Keratinocyte (primary cell): ENCODE measurements around the gene SLC1A1. TPM values are rescaled to one million over a fixed set of nuclear protein-coding genes. Genes with fewer than 3 reads are reported as not detected.

Source experiments
- DNase-seq: peaks from one replicate; pipeline ENCODE4 v3.0.0-alpha.2; 2011; ENCODE audit warnings: low read depth, missing footprints, low spot score
- FAIRE-seq: peaks from 2 replicates; lab custom pipeline; 2011; peaks lifted over from hg19 to GRCh38; lab: Jason Lieb, UNC
- H2AFZ ChIP-seq: 2 replicates; pipeline ENCODE4 v1.6.0; 2012; ENCODE audit warnings: low read length, control low read depth, inconsistent platforms; ENCODE audit not compliant: control insufficient read depth
- H3K27ac ChIP-seq: 2 replicates; pipeline ENCODE4 v1.5.1; 2011; ENCODE audit warnings: low read length; ENCODE audit not compliant: control insufficient read depth, insufficient read depth
- H3K27me3 ChIP-seq: 3 replicates; pipeline ENCODE4 v1.6.0; 2011; ENCODE audit warnings: low read length; ENCODE audit not compliant: control insufficient read depth, insufficient read depth; ENCODE audit errors: extremely low read depth
- H3K36me3 ChIP-seq, 2 experiments: 2 replicates in 1 of 2; 3 replicates in 1 of 2; pipeline ENCODE4 v1.5.1; 2011; ENCODE audit warnings: low read length in 2 of 2, mild to moderate bottlenecking in 1 of 2; ENCODE audit not compliant: control insufficient read depth in 2 of 2, insufficient read depth in 2 of 2; ENCODE audit errors: extremely low read depth in 1 of 2
- H3K4me1 ChIP-seq: 3 replicates; pipeline ENCODE4 v1.5.1; 2011; ENCODE audit warnings: low read length; ENCODE audit not compliant: control insufficient read depth, insufficient read depth; ENCODE audit errors: extremely low read depth
- H3K4me2 ChIP-seq: 3 replicates; pipeline ENCODE4 v1.6.0; 2011; ENCODE audit warnings: low read depth, low read length; ENCODE audit not compliant: control insufficient read depth, insufficient read depth; ENCODE audit errors: extremely low read depth
- H3K4me3 ChIP-seq, 3 experiments: fragments of 200-600 bp in 1 of 3; sonication (generic) in 1 of 3; 2 replicates in 2 of 3; 3 replicates in 1 of 3; pipeline ENCODE4 v1.5.1; 2011 to 2016; ENCODE audit warnings: low read length in 3 of 3, mild to moderate bottlenecking in 3 of 3, control low read depth in 2 of 3, inconsistent platforms in 1 of 3, low read depth in 1 of 3, mixed read lengths in 1 of 3, mixed run types in 1 of 3, moderate library complexity in 1 of 3; ENCODE audit not compliant: control insufficient read depth in 2 of 3, insufficient read depth in 2 of 3; ENCODE audit errors: extremely low read depth in 1 of 3
- H3K79me2 ChIP-seq: 2 replicates; pipeline ENCODE4 v1.6.0; 2012; ENCODE audit warnings: low read length; ENCODE audit not compliant: control insufficient read depth, insufficient read depth
- H3K9ac ChIP-seq: 3 replicates; pipeline ENCODE4 v1.6.0; 2011; ENCODE audit warnings: low read length; ENCODE audit not compliant: control insufficient read depth, insufficient read depth; ENCODE audit errors: extremely low read depth
- H3K9me1 ChIP-seq: 3 replicates; pipeline ENCODE4 v1.6.0; 2011; ENCODE audit warnings: low read length; ENCODE audit not compliant: control insufficient read depth, insufficient read depth; ENCODE audit errors: extremely low read depth
- H3K9me3 ChIP-seq: 2 replicates; pipeline ENCODE4 v1.5.1; 2012; ENCODE audit warnings: low read depth, low read length; ENCODE audit not compliant: control insufficient read depth
- H4K20me1 ChIP-seq: 3 replicates; pipeline ENCODE4 v1.6.0; 2011; ENCODE audit warnings: low read length; ENCODE audit not compliant: control insufficient read depth, insufficient read depth; ENCODE audit errors: extremely low read depth
- EZH2 ChIP-seq: IDR thresholded peaks from one replicate; pipeline ENCODE4 v1.6.1; 2012; ENCODE audit warnings: inconsistent platforms, mild to moderate bottlenecking, low read length, moderate library complexity
- dilution Hi-C: fragments of 300-500 bp; cut with MboI; formaldehyde crosslinking; loops from one replicate; pipeline ENCODE4 v1.7.0; 2020; ENCODE audit warnings: low sequenced_read_pairs; ENCODE audit not compliant: extremely low pct_ligation_motif_present
- polyA plus RNA-seq, 5 experiments: library from polyadenylated mRNA; depleted of rRNA in 3 of 5; stranded (reverse) in 3 of 5; stranded (forward) in 1 of 5; unstranded in 1 of 5; fragments of >200 nt; gene quantifications; 1 replicate in 1 of 5; 2 replicates in 3 of 5; 3 replicates in 1 of 5; pipeline versions ENCODE4 v1.2.1 to v1.2.3, GENCODE V29; 2011 to 2012; ENCODE audit warnings: missing spikeins in 2 of 5, low read depth in 1 of 5, low replicate concordance in 1 of 5
- TF ChIP-seq, protein P1 (sequence below), 3 experiments: IDR thresholded peaks in 1 of 3; conservative IDR thresholded peaks in 1 of 3; optimal IDR thresholded peaks in 1 of 3; 2 replicates in 2 of 3; 3 replicates in 1 of 3; pipeline versions ENCODE3 to v1.5.1; 2011; ENCODE audit warnings: low read length in 3 of 3, mild to moderate bottlenecking in 3 of 3, moderate library complexity in 2 of 3, control low read depth in 1 of 3, inconsistent platforms in 1 of 3; ENCODE audit not compliant: insufficient read depth in 2 of 3; ENCODE audit errors: extremely low read depth in 1 of 3

SLC1A1 gene
- polyA plus RNA-seq, 1 donor (not counting 4 experiments of a cell fraction or from before 2014, with no cell fraction given) = 0.20 TPM

DNA sequence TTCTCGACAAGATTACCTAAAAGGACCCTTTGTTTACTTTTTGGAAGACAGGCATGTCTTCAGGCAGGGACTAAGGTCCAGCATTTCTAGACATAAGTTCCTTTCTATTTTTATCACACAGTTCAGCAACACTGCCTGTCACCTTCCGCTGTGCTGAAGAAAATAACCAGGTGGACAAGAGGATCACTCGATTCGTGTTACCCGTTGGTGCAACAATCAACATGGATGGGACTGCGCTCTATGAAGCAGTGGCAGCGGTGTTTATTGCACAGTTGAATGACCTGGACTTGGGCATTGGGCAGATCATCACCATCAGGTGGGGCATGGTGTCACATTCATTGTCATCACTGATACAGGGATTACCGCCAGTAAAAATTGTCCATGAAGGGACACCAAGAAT, 86.2 kb downstream of the SLC1A1 start:
- H3K79me2 ChIP-seq = no peaks in the 10 kb centered on the region
- H3K9me3 ChIP-seq = no peaks in the 10 kb centered on the region
- TF ChIP-seq EZH2 = no peak
- TF ChIP-seq, protein P1, sequence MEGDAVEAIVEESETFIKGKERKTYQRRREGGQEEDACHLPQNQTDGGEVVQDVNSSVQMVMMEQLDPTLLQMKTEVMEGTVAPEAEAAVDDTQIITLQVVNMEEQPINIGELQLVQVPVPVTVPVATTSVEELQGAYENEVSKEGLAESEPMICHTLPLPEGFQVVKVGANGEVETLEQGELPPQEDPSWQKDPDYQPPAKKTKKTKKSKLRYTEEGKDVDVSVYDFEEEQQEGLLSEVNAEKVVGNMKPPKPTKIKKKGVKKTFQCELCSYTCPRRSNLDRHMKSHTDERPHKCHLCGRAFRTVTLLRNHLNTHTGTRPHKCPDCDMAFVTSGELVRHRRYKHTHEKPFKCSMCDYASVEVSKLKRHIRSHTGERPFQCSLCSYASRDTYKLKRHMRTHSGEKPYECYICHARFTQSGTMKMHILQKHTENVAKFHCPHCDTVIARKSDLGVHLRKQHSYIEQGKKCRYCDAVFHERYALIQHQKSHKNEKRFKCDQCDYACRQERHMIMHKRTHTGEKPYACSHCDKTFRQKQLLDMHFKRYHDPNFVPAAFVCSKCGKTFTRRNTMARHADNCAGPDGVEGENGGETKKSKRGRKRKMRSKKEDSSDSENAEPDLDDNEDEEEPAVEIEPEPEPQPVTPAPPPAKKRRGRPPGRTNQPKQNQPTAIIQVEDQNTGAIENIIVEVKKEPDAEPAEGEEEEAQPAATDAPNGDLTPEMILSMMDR (optimal IDR thresholded peaks at IDR 0.05 in 1 of 3, IDR thresholded peaks at IDR 0.05 in 1 of 3, conservative IDR thresholded peaks at IDR 0.05 in 1 of 3; ENCODE audit: extremely low read depth in 1 of 3, insufficient read depth in 2 of 3, low read length in 3 of 3) = no peak
- FAIRE-seq (no peak), DNase-seq (no peak)
- no peak overlapping the region for H3K27ac ChIP-seq
- H3K4me2 ChIP-seq = no peak overlapping the region
- no peaks in the 10 kb centered on the region for H4K20me1 ChIP-seq
- no peaks in the 10 kb centered on the region for H3K36me3 ChIP-seq
- H3K9ac ChIP-seq = no peak overlapping the region
- no peak overlapping the region for H3K4me3 ChIP-seq
- H3K27me3 ChIP-seq = no peaks in the 10 kb centered on the region
- no peaks in the 10 kb centered on the region for H3K9me1 ChIP-seq
- H3K4me1 ChIP-seq = no peaks in the 10 kb centered on the region
- no peak overlapping the region for H2AFZ ChIP-seq
- dilution Hi-C loops = no loop called here

DNA sequence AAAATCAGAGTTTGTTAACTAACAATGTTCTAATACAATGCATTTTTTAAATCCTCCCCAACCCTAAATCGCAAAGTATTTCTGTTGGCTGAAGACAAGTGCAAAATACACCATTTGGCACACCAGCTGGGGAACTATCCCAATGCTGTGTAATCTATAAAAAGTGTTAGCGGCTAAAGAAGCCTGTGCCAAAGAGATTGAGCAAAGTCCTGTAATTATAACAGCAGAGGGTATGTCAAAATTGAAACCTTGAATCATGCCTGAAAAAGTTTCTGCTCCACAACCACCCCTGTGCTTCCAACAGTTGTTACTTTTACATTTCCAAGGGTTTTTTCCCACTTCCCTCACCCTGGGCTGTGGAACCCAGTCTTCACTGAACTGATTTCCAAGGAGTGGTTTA, 88.7 kb downstream of the SLC1A1 start:
- dilution Hi-C loops = no loop called here
- DNase-seq (no peak), FAIRE-seq (no peak)
- Histone ChIP-seq H3K79me2 (no peaks in the 10 kb centered on the region), H3K9me3 (no peaks in the 10 kb centered on the region), H3K4me2 (no peak overlapping the region), H3K4me1 (no peaks in the 10 kb centered on the region), H4K20me1 (no peaks in the 10 kb centered on the region), H3K4me3 (no peak overlapping the region), H3K36me3 (no peaks in the 10 kb centered on the region), H3K9ac (no peak overlapping the region), H3K27ac (no peak overlapping the region), H3K9me1 (no peaks in the 10 kb centered on the region), H2AFZ (no peak overlapping the region), H3K27me3 (no peaks in the 10 kb centered on the region)
- TF ChIP-seq, protein P1 (optimal IDR thresholded peaks at IDR 0.05 in 1 of 3, IDR thresholded peaks at IDR 0.05 in 1 of 3, conservative IDR thresholded peaks at IDR 0.05 in 1 of 3; ENCODE audit: extremely low read depth in 1 of 3, insufficient read depth in 2 of 3, low read length in 3 of 3) = no peak
- no peak for TF ChIP-seq EZH2
